SU-DHL-6 (cell line): ENCODE measurements around the gene SUPT3H.

Experiments used
- H2AFZ ChIP-seq: fragments of 200-600 bp; sonication (generic); 2 replicates; pipeline ENCODE4 v1.6.1; 2014; ENCODE audit warnings: low read depth, mild to moderate bottlenecking, moderate library complexity, mixed read lengths, antibody characterized with exemption, low read length; ENCODE audit not compliant: severe bottlenecking
- H3F3A ChIP-seq: fragments of 200-600 bp; shearing (Covaris generic); 2 replicates; pipeline ENCODE4 v1.6.0; 2016; ENCODE audit warnings: antibody characterized with exemption, mild to moderate bottlenecking; ENCODE audit not compliant: insufficient read depth
- H3K27ac ChIP-seq: fragments of 200-600 bp; sonication (generic); 2 replicates; pipeline ENCODE4 v1.5.1; 2016; ENCODE audit warnings: low read depth, mild to moderate bottlenecking, low read length, moderate library complexity, mixed read lengths
- H3K27me3 ChIP-seq: fragments of 200-600 bp; sonication (generic), shearing (Covaris generic); 2 replicates; pipeline ENCODE4 v1.6.0; 2014; ENCODE audit warnings: mild to moderate bottlenecking, low read length
- H3K36me3 ChIP-seq: fragments of 200-600 bp; sonication (generic); 2 replicates; pipeline ENCODE4 v1.6.1; 2014; ENCODE audit warnings: mild to moderate bottlenecking, low read length, mixed read lengths
- H3K4me2 ChIP-seq: fragments of 300-600, 200-600 bp; shearing (Covaris generic), sonication (generic); 2 replicates; pipeline ENCODE4 v1.6.0; 2014; ENCODE audit warnings: low read length, low read depth, mild to moderate bottlenecking; ENCODE audit not compliant: poor library complexity, severe bottlenecking
- H3K4me3 ChIP-seq: fragments of 200-600 bp; sonication (generic); 2 replicates; pipeline ENCODE4 v1.5.1; 2014; ENCODE audit warnings: antibody characterized with exemption, low read length, mild to moderate bottlenecking, mixed read lengths; ENCODE audit not compliant: insufficient read depth, poor library complexity, severe bottlenecking
- H3K79me2 ChIP-seq: fragments of 200-600 bp; sonication (generic); 2 replicates; pipeline ENCODE4 v1.6.1; 2014; ENCODE audit warnings: mild to moderate bottlenecking, low read length, moderate library complexity; ENCODE audit not compliant: insufficient read depth
- H3K9ac ChIP-seq: fragments of 200-600 bp; sonication (generic); 2 replicates; pipeline ENCODE4 v1.7.0; 2014; ENCODE audit warnings: mild to moderate bottlenecking, low read length
- H3K9me2 ChIP-seq: fragments of 200-600 bp; sonication (generic); replicated peaks from 2 replicates; pipeline ENCODE4 v1.6.1; 2014; ENCODE audit warnings: low read length; ENCODE audit not compliant: insufficient read depth
- H3K9me3 ChIP-seq: fragments of 200-600 bp; sonication (generic); 2 replicates; pipeline ENCODE4 v1.6.1; 2014; ENCODE audit warnings: low read length, mixed read lengths; ENCODE audit not compliant: insufficient read depth
- H4K20me1 ChIP-seq: fragments of 200-600 bp; sonication (generic); 2 replicates; pipeline ENCODE4 v1.6.1; 2014; ENCODE audit warnings: low read depth, mild to moderate bottlenecking, antibody characterized with exemption, low read length, moderate library complexity, mixed read lengths
- EZH2phosphoT487 ChIP-seq: fragments of 200-600 bp; sonication (generic), shearing (Covaris generic); conservative IDR thresholded peaks from 2 replicates; pipeline ENCODE4 v1.6.1; 2018; ENCODE audit warnings: mild to moderate bottlenecking, antibody characterized with exemption, low read length, moderate library complexity, mixed read lengths
- TF ChIP-seq, protein P1 (sequence below): fragments of 200-600 bp; sonication (generic); IDR thresholded peaks from one replicate; pipeline ENCODE4 v1.5.1; 2017; ENCODE audit warnings: antibody characterized with exemption, mild to moderate bottlenecking, low read length, moderate library complexity; ENCODE audit not compliant: insufficient read depth, poor library complexity, severe bottlenecking

The SUPT3H gene

DNA sequence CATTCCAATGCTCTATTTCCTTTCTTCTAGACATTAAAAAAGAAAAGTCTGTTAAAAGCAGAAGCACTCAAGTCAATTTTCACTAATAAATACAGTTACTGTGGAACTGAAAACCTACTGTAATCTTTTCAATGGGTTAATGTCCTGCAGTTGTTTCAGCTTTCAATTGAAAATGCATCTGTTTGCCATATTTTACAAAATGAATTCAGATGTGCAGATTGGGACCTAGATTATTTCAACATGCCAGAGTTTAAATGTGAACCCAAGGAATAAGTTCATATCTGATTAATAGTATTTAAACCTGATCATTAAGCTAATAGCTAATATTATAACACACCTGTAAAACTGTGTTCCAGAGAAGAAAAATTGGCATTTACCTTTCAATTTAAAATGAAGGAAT, 9.7 kb downstream of the SUPT3H start:
- H3K9me3 ChIP-seq: no peaks in the 10 kb centered on the region
- H2AFZ ChIP-seq: no peak overlapping the region
- H3K4me3 ChIP-seq: no peak overlapping the region
- H3K27me3 ChIP-seq: no peaks in the 10 kb centered on the region
- H3K79me2 ChIP-seq: no peaks in the 10 kb centered on the region
- no peaks in the 10 kb centered on the region for H3F3A ChIP-seq
- no peak overlapping the region for H3K9ac ChIP-seq
- TF ChIP-seq EZH2phosphoT487: no peak
- TF ChIP-seq, protein P1, sequence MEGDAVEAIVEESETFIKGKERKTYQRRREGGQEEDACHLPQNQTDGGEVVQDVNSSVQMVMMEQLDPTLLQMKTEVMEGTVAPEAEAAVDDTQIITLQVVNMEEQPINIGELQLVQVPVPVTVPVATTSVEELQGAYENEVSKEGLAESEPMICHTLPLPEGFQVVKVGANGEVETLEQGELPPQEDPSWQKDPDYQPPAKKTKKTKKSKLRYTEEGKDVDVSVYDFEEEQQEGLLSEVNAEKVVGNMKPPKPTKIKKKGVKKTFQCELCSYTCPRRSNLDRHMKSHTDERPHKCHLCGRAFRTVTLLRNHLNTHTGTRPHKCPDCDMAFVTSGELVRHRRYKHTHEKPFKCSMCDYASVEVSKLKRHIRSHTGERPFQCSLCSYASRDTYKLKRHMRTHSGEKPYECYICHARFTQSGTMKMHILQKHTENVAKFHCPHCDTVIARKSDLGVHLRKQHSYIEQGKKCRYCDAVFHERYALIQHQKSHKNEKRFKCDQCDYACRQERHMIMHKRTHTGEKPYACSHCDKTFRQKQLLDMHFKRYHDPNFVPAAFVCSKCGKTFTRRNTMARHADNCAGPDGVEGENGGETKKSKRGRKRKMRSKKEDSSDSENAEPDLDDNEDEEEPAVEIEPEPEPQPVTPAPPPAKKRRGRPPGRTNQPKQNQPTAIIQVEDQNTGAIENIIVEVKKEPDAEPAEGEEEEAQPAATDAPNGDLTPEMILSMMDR: no peak
- H3K27ac ChIP-seq: no peak overlapping the region
- 0 out of 2 replicates have a peak, but pooled peaks cover 6% of the 10 kb centered on the region for H3K36me3 ChIP-seq
- H3K4me2 ChIP-seq: no peak overlapping the region
- H4K20me1 ChIP-seq: peaks cover 5% of the 10 kb centered on the region
- no peaks in the 10 kb centered on the region for H3K9me2 ChIP-seq

- Histone ChIP-seq H3K27ac (no peak overlapping the region), H3K36me3 (0 out of 2 replicates have a peak, but pooled peaks cover 6% of the 10 kb centered on the region), H3K9me2 (no peaks in the 10 kb centered on the region), H4K20me1 (peaks cover 5% of the 10 kb centered on the region), H3K9me3 (no peaks in the 10 kb centered on the region), H3K79me2 (no peaks in the 10 kb centered on the region), H3K4me2 (no peak overlapping the region), H3K4me3 (no peak overlapping the region), H3K9ac (no peak overlapping the region), H3K27me3 (no peaks in the 10 kb centered on the region), H3F3A (no peaks in the 10 kb centered on the region), H2AFZ (no peak overlapping the region)
- TF ChIP-seq, protein P1: no peak
- no peak for TF ChIP-seq EZH2phosphoT487
These were observed 11.2 kb downstream of the SUPT3H start for GRCh38 chr6:45366534-45366933.

DNA sequence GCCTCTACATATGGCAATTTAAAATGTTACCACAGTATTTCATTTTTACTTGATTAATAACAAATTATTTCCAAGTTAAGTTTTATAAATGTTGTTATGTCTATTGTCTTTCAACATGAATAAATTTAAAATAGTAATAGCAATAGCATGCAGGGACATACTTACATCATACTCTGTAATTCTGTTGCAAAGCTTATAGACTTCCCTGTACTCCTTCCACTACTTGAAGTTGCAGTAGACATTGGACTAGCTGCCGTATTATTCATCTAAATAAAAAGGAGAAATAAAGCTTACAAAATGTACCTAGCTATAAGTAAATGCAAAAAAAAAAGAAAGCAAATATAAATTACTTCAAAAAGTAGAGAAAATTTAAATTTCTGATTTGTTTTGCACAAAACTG, 12.7 kb downstream of the SUPT3H start:
- no peak overlapping the region for H2AFZ ChIP-seq
- H3K79me2 ChIP-seq: no peaks in the 10 kb centered on the region
- H3K27ac ChIP-seq: no peak overlapping the region
- H3K36me3 ChIP-seq: 0 out of 2 replicates have a peak, but pooled peaks cover 6% of the 10 kb centered on the region
- no peak overlapping the region for H3K4me2 ChIP-seq
- no peaks in the 10 kb centered on the region for H3K27me3 ChIP-seq
- no peak for TF ChIP-seq EZH2phosphoT487
- TF ChIP-seq, protein P1: no peak
- no peaks in the 10 kb centered on the region for H3K9me2 ChIP-seq
- no peak overlapping the region for H3K4me3 ChIP-seq
- H4K20me1 ChIP-seq: peaks cover 5% of the 10 kb centered on the region
- H3F3A ChIP-seq: no peaks in the 10 kb centered on the region
- H3K9ac ChIP-seq: no peak overlapping the region
- no peaks in the 10 kb centered on the region for H3K9me3 ChIP-seq
